ENCODE results near the gene GLI2. TPM values are rescaled to one million over a fixed set of nuclear protein-coding genes. Genes with fewer than 3 reads are reported as not detected.

GLI2 gene
- total and polyA plus RNA-seq, 5 donors: 0.86 to 4.8 (median 4.1) TPM

- Histone ChIP-seq H3K4me3 (ENCODE audit: low read length) (no peak overlapping the region), H3K9me3 (ENCODE audit: control insufficient read depth, low read length) (no peaks in the 10 kb centered on the region), H3K27me3 (ENCODE audit: control insufficient read depth, insufficient read depth) (no peaks in the 10 kb centered on the region), H3K4me1 (ENCODE audit: control insufficient read depth, insufficient read depth, low read length) (no peaks in the 10 kb centered on the region), H3K27ac (ENCODE audit: low read length) (no peak overlapping the region)
- no peak for ATAC-seq
- no peak for DNase-seq
- 79% methylated on average over 5 of the region's 5 CpGs for WGBS
- intact Hi-C loops (cut with DNase I): no loop called here
Measured at GRCh38 chr2:120711694-120712093, 24.0 kb upstream of the GLI2 start.

GRCh38 chr2:120712180-120712681 lies 23.4 kb upstream of the GLI2 start:
- DNase-seq: no peak
- Histone ChIP-seq H3K4me3 (ENCODE audit: low read length) (no peak overlapping the region), H3K9me3 (ENCODE audit: control insufficient read depth, low read length) (no peaks in the 10 kb centered on the region), H3K27ac (ENCODE audit: low read length) (no peak overlapping the region), H3K4me1 (ENCODE audit: control insufficient read depth, insufficient read depth, low read length) (no peaks in the 10 kb centered on the region), H3K27me3 (ENCODE audit: control insufficient read depth, insufficient read depth) (no peaks in the 10 kb centered on the region)
- intact Hi-C loops (cut with DNase I): no loop called here
- ATAC-seq: no peak
- WGBS: 57% methylated on average over 7 of the region's 7 CpGs

GRCh38 chr2:120715353-120715752 lies 20.3 kb upstream of the GLI2 start:
- H3K4me3 ChIP-seq (ENCODE audit: low read length): no peak overlapping the region
- WGBS: 51% methylated on average over 8 of the region's 8 CpGs
- intact Hi-C loops (cut with DNase I): no loop called here
- H3K27me3 ChIP-seq (ENCODE audit: control insufficient read depth, insufficient read depth): no peaks in the 10 kb centered on the region
- DNase-seq (peak in 1 of 3 donors; percentile 53), ATAC-seq (no peak)
- H3K9me3 ChIP-seq (ENCODE audit: control insufficient read depth, low read length): no peaks in the 10 kb centered on the region
- no peaks in the 10 kb centered on the region for H3K4me1 ChIP-seq (ENCODE audit: control insufficient read depth, insufficient read depth, low read length)
- no peak overlapping the region for H3K27ac ChIP-seq (ENCODE audit: low read length)

- no peak for ATAC-seq
- Histone ChIP-seq H3K4me1 (ENCODE audit: control insufficient read depth, insufficient read depth, low read length) (no peaks in the 10 kb centered on the region), H3K27ac (ENCODE audit: low read length) (no peak overlapping the region), H3K9me3 (ENCODE audit: control insufficient read depth, low read length) (no peaks in the 10 kb centered on the region), H3K4me3 (ENCODE audit: low read length) (no peak overlapping the region), H3K27me3 (ENCODE audit: control insufficient read depth, insufficient read depth) (no peaks in the 10 kb centered on the region)
- DNase-seq: peak in 1 of 3 donors; percentile 48
- WGBS: 44% methylated on average over 8 of the region's 8 CpGs
- intact Hi-C loops (cut with DNase I): no loop called here
Measured at GRCh38 chr2:120715941-120716340, 19.7 kb upstream of the GLI2 start.

- intact Hi-C loops (cut with DNase I): no loop called here
- Histone ChIP-seq H3K4me1 (ENCODE audit: control insufficient read depth, insufficient read depth, low read length) (no peaks in the 10 kb centered on the region), H3K4me3 (ENCODE audit: low read length) (no peak overlapping the region), H3K27me3 (ENCODE audit: control insufficient read depth, insufficient read depth) (no peaks in the 10 kb centered on the region), H3K27ac (ENCODE audit: low read length) (no peak overlapping the region), H3K9me3 (ENCODE audit: control insufficient read depth, low read length) (no peaks in the 10 kb centered on the region)
- peak in 1 of 3 donors; percentile 44 for DNase-seq
- no peak for ATAC-seq
- 75% methylated on average over 15 of the region's 15 CpGs for WGBS
Measured at GRCh38 chr2:120716641-120717585, 18.8 kb upstream of the GLI2 start.

- ATAC-seq (no peak), DNase-seq (peak in 1 of 3 donors; percentile 64)
- no peak overlapping the region for H3K27ac ChIP-seq (ENCODE audit: low read length)
- no peak overlapping the region for H3K4me3 ChIP-seq (ENCODE audit: low read length)
- intact Hi-C loops (cut with DNase I): no loop called here
- H3K4me1 ChIP-seq (ENCODE audit: control insufficient read depth, insufficient read depth, low read length): no peaks in the 10 kb centered on the region
- 79% methylated on average over 7 of the region's 7 CpGs for WGBS
- no peaks in the 10 kb centered on the region for H3K27me3 ChIP-seq (ENCODE audit: control insufficient read depth, insufficient read depth)
- H3K9me3 ChIP-seq (ENCODE audit: control insufficient read depth, low read length): no peaks in the 10 kb centered on the region
Measured at GRCh38 chr2:120719491-120719890, 16.2 kb upstream of the GLI2 start.

GRCh38 chr2:120720231-120720630 lies 15.4 kb upstream of the GLI2 start:
- H3K9me3 ChIP-seq (ENCODE audit: control insufficient read depth, low read length): no peaks in the 10 kb centered on the region
- peak in 1 of 3 donors; percentile 58 for DNase-seq
- H3K27ac ChIP-seq (ENCODE audit: low read length): no peak overlapping the region
- ATAC-seq: peak in 1 of 2 donors; percentile 12
- intact Hi-C loops (cut with DNase I): no loop called here
- 74% methylated on average over 7 of the region's 7 CpGs for WGBS
- H3K27me3 ChIP-seq (ENCODE audit: control insufficient read depth, insufficient read depth): no peaks in the 10 kb centered on the region
- H3K4me3 ChIP-seq (ENCODE audit: low read length): no peak overlapping the region
- no peaks in the 10 kb centered on the region for H3K4me1 ChIP-seq (ENCODE audit: control insufficient read depth, insufficient read depth, low read length)

- Histone ChIP-seq H3K4me1 (ENCODE audit: control insufficient read depth, insufficient read depth, low read length) (no peaks in the 10 kb centered on the region), H3K27me3 (ENCODE audit: control insufficient read depth, insufficient read depth) (no peaks in the 10 kb centered on the region), H3K27ac (ENCODE audit: low read length) (no peak overlapping the region), H3K9me3 (ENCODE audit: control insufficient read depth, low read length) (no peaks in the 10 kb centered on the region), H3K4me3 (ENCODE audit: low read length) (no peak overlapping the region)
- intact Hi-C loops (cut with DNase I): no loop called here
- WGBS: 79% methylated on average over 8 of the region's 8 CpGs
- peak in 1 of 3 donors; percentile 69 for DNase-seq
- peak; percentile 49 to 51 for ATAC-seq
Measured at GRCh38 chr2:120720746-120721375, 14.8 kb upstream of the GLI2 start.

- H3K27me3 ChIP-seq (ENCODE audit: control insufficient read depth, insufficient read depth): no peaks in the 10 kb centered on the region
- H3K4me3 ChIP-seq (ENCODE audit: low read length): no peak overlapping the region
- intact Hi-C loops (cut with DNase I): no loop called here
- ATAC-seq (no peak), DNase-seq (peak in 1 of 3 donors; percentile 20)
- WGBS: 39% methylated on average over 9 of the region's 9 CpGs
- H3K9me3 ChIP-seq (ENCODE audit: control insufficient read depth, low read length): no peaks in the 10 kb centered on the region
- no peaks in the 10 kb centered on the region for H3K4me1 ChIP-seq (ENCODE audit: control insufficient read depth, insufficient read depth, low read length)
- H3K27ac ChIP-seq (ENCODE audit: low read length): no peak overlapping the region
Measured at GRCh38 chr2:120722246-120722567, 13.5 kb upstream of the GLI2 start.

GRCh38 chr2:120722568-120723421 lies 12.9 kb upstream of the GLI2 start:
- no peaks in the 10 kb centered on the region for H3K4me1 ChIP-seq (ENCODE audit: control insufficient read depth, insufficient read depth, low read length)
- H3K27me3 ChIP-seq (ENCODE audit: control insufficient read depth, insufficient read depth): no peaks in the 10 kb centered on the region
- H3K4me3 ChIP-seq (ENCODE audit: low read length): no peak overlapping the region
- peak in 1 of 3 donors; percentile 31 for DNase-seq
- no peaks in the 10 kb centered on the region for H3K9me3 ChIP-seq (ENCODE audit: control insufficient read depth, low read length)
- WGBS: 31% methylated on average over 11 of the region's 11 CpGs
- no peak overlapping the region for H3K27ac ChIP-seq (ENCODE audit: low read length)
- intact Hi-C loops (cut with DNase I): no loop called here
- ATAC-seq: peak; percentile 62 to 81
